ENCODE data around the gene YAE1.
"Not testable (repeated sequence)": the region's sequence is repeated elsewhere in the genome, so short reads cannot be mapped to it uniquely, and the experiment has no call there.

YAE1 gene

GRCh38 chr7:39566023-39566921, at the start of gene YAE1:
TSS of gene YAE1 (plus strand) at chr7:39566404. CDS start at chr7:39566419, 15 bp downstream.
- peak; percentile 33 for DNase-seq (ENCODE audit: low read depth)

- no peak for DNase-seq (ENCODE audit: low read depth)
Observed at GRCh38 chr7:39516498-39516897, 49.7 kb upstream of the YAE1 start.

- DNase-seq (ENCODE audit: low read depth), result no peak
Observed at GRCh38 chr7:39517240-39517639, 49.0 kb upstream of the YAE1 start.

- DNase-seq (ENCODE audit: low read depth), result no peak
Observed at GRCh38 chr7:39525926-39526325, 40.3 kb upstream of the YAE1 start.

GRCh38 chr7:39526666-39527065, 39.5 kb upstream of the YAE1 start:
- DNase-seq (ENCODE audit: low read depth), result no peak

GRCh38 chr7:39527296-39527695, 38.9 kb upstream of the YAE1 start:
- no peak for DNase-seq (ENCODE audit: low read depth)

GRCh38 chr7:39527951-39528350, 38.3 kb upstream of the YAE1 start:
- DNase-seq (ENCODE audit: low read depth), result no peak

GRCh38 chr7:39528849-39529248, 37.4 kb upstream of the YAE1 start:
- no peak for DNase-seq (ENCODE audit: low read depth)

- DNase-seq (ENCODE audit: low read depth), result no peak
Observed at GRCh38 chr7:39529582-39529981, 36.6 kb upstream of the YAE1 start.

GRCh38 chr7:39530971-39531370, 35.2 kb upstream of the YAE1 start:
- no peak for DNase-seq (ENCODE audit: low read depth)

GRCh38 chr7:39531818-39532217, 34.4 kb upstream of the YAE1 start:
- DNase-seq (ENCODE audit: low read depth), result no peak

- no peak for DNase-seq (ENCODE audit: low read depth)
Observed at GRCh38 chr7:39532832-39533231, 33.4 kb upstream of the YAE1 start.

GRCh38 chr7:39534599-39534998, 31.6 kb upstream of the YAE1 start:
- no peak for DNase-seq (ENCODE audit: low read depth)

GRCh38 chr7:39535064-39535463, 31.1 kb upstream of the YAE1 start:
- no peak for DNase-seq (ENCODE audit: low read depth)

GRCh38 chr7:39535720-39536119, 30.5 kb upstream of the YAE1 start:
- no peak for DNase-seq (ENCODE audit: low read depth)

- no peak for DNase-seq (ENCODE audit: low read depth)
Observed at GRCh38 chr7:39536951-39537350, 29.3 kb upstream of the YAE1 start.

GRCh38 chr7:39539816-39540215, 26.4 kb upstream of the YAE1 start:
- no peak for DNase-seq (ENCODE audit: low read depth)

- DNase-seq (ENCODE audit: low read depth), result no peak
Observed at GRCh38 chr7:39540320-39540719, 25.9 kb upstream of the YAE1 start.

- DNase-seq (ENCODE audit: low read depth), result no peak
Observed at GRCh38 chr7:39541511-39541910, 24.7 kb upstream of the YAE1 start.

GRCh38 chr7:39544774-39545173, 21.4 kb upstream of the YAE1 start:
- not testable (repeated sequence) for DNase-seq (ENCODE audit: low read depth)

- DNase-seq (ENCODE audit: low read depth), result no peak
Observed at GRCh38 chr7:39547336-39547735, 18.9 kb upstream of the YAE1 start.

- no peak for DNase-seq (ENCODE audit: low read depth)
Observed at GRCh38 chr7:39550411-39550810, 15.8 kb upstream of the YAE1 start.

GRCh38 chr7:39553436-39553835, 12.8 kb upstream of the YAE1 start:
- no peak for DNase-seq (ENCODE audit: low read depth)

GRCh38 chr7:39554583-39555165, 11.5 kb upstream of the YAE1 start:
- peak; percentile 70 for DNase-seq (ENCODE audit: low read depth)
